DND-41 (cell line): ENCODE results near the gene REXO4.

Experiments
- EZH2 ChIP-seq: IDR thresholded peaks from 3 replicates; pipeline ENCODE4 v1.6.1; 2012; ENCODE audit warnings: borderline replicate concordance, low read depth, mild to moderate bottlenecking, moderate library complexity, low read length, inconsistent platforms; ENCODE audit not compliant: severe bottlenecking
- TF ChIP-seq, protein P1 (sequence below): IDR thresholded peaks from 2 replicates; pipeline ENCODE4 v1.5.1; 2012; ENCODE audit warnings: borderline replicate concordance, low read length, moderate library complexity, mild to moderate bottlenecking; ENCODE audit not compliant: poor library complexity, severe bottlenecking; ENCODE audit errors: extremely low read depth

DNA sequence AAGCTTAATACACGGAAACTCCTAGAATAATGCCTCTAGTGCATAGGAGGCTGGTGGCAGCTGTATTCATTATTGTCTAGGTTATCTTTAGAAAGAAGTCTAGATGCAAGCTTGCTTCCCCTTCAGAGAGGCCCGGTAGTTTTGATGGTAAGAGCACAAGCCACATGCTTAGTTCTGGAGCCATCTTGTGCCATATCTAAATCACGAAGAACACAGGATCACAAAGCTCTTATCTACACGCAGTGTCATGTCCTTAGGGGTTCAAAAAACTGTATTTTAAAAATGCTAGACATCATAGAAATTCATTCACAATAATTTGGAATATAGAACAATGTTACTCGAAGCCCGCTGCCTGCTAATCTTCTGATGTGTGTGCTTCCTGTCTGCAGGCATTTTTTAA, 48.2 kb upstream of the REXO4 start:
- TF ChIP-seq, protein P1, sequence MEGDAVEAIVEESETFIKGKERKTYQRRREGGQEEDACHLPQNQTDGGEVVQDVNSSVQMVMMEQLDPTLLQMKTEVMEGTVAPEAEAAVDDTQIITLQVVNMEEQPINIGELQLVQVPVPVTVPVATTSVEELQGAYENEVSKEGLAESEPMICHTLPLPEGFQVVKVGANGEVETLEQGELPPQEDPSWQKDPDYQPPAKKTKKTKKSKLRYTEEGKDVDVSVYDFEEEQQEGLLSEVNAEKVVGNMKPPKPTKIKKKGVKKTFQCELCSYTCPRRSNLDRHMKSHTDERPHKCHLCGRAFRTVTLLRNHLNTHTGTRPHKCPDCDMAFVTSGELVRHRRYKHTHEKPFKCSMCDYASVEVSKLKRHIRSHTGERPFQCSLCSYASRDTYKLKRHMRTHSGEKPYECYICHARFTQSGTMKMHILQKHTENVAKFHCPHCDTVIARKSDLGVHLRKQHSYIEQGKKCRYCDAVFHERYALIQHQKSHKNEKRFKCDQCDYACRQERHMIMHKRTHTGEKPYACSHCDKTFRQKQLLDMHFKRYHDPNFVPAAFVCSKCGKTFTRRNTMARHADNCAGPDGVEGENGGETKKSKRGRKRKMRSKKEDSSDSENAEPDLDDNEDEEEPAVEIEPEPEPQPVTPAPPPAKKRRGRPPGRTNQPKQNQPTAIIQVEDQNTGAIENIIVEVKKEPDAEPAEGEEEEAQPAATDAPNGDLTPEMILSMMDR: no peak
- no peak for TF ChIP-seq EZH2
